SK-N-SH (cell line): Measurements from ENCODE around the gene PABPN1L. TPM values are rescaled to one million over a fixed set of nuclear protein-coding genes. Genes with fewer than 3 reads are reported as not detected.

ENCODE experiments used
- CTCF ChIA-PET: fragments of 300-600, 350-600 bp; formaldehyde crosslinking; extraction: SDS; loops from one replicate; lab custom pipeline; 2021; lab: Yijun Ruan, JAX
- POLR2A ChIA-PET: fragments of 350-600 bp; sonication (Branson Sonifier 250); formaldehyde crosslinking; extraction: SDS; loops from one replicate; lab custom pipeline; 2020; ENCODE audit warnings: antibody characterized with exemption, inconsistent platforms; lab: Yijun Ruan, JAX
- DNase-seq: peaks from one replicate; pipeline ENCODE4 v3.0.0; 2012
- H2AFZ ChIP-seq: fragments of 200-600 bp; sonication (generic); 2 replicates; pipeline ENCODE4 v1.8.1; 2016; ENCODE audit warnings: antibody characterized with exemption, mild to moderate bottlenecking, low read depth
- H3F3A ChIP-seq: fragments of 200-600 bp; sonication (generic); replicated peaks from 2 replicates; pipeline ENCODE3; 2016; ENCODE audit warnings: antibody characterized with exemption, mild to moderate bottlenecking; ENCODE audit not compliant: insufficient read depth
- H3K27ac ChIP-seq, 2 experiments: fragments of 200-500 bp in 1 of 2; fragments of 200-600 bp in 1 of 2; sonication (Bioruptor generic) in 1 of 2; sonication (generic), shearing (Covaris generic) in 1 of 2; 2 replicates each; pipeline versions ENCODE4 v1.5.1 to v1.6.1; 2014 to 2016; ENCODE audit warnings: low read depth in 2 of 2, inconsistent platforms in 1 of 2, low read length in 1 of 2, mild to moderate bottlenecking in 1 of 2, mixed read lengths in 1 of 2
- H3K27me3 ChIP-seq: fragments of 200-600 bp; sonication (generic), shearing (Covaris generic); 2 replicates; pipeline ENCODE4 v1.6.1; 2016; ENCODE audit warnings: mixed run types; ENCODE audit not compliant: insufficient read depth
- H3K36me3 ChIP-seq, 2 experiments: fragments of 200-500 bp in 1 of 2; fragments of 200-600 bp in 1 of 2; sonication (Bioruptor generic) in 1 of 2; sonication (generic) in 1 of 2; replicated peaks in 1 of 2; 2 replicates each; pipeline versions ENCODE3 to v1.5.1; 2014 to 2016; ENCODE audit warnings: low read length in 1 of 2, mild to moderate bottlenecking in 1 of 2; ENCODE audit not compliant: insufficient read depth in 2 of 2, control insufficient read depth in 1 of 2
- H3K4me1 ChIP-seq, 2 experiments: fragments of 200-500 bp in 1 of 2; fragments of 200-600 bp in 1 of 2; sonication (Bioruptor generic) in 1 of 2; sonication (generic), shearing (Covaris generic) in 1 of 2; 2 replicates each; pipeline versions ENCODE4 v1.5.1 to v1.6.1; 2014 to 2016; ENCODE audit warnings: low read depth in 1 of 2, low read length in 1 of 2, mixed run types in 1 of 2; ENCODE audit not compliant: insufficient read depth in 2 of 2, control insufficient read depth in 1 of 2
- H3K4me2 ChIP-seq: fragments of 200-600 bp; sonication (generic), shearing (Covaris generic); 2 replicates; pipeline ENCODE4 v1.6.1; 2017; ENCODE audit warnings: mixed run types
- H3K4me3 ChIP-seq, 2 experiments: fragments of 200-500 bp in 1 of 2; fragments of 200-600 bp in 1 of 2; sonication (Bioruptor generic) in 1 of 2; sonication (generic), shearing (Covaris generic) in 1 of 2; 2 replicates each; pipeline versions ENCODE4 v1.5.1 to v1.8.1; 2014 to 2016; ENCODE audit warnings: low read depth in 2 of 2, inconsistent platforms in 1 of 2, low read length in 1 of 2, mild to moderate bottlenecking in 1 of 2, mixed read lengths in 1 of 2, moderate library complexity in 1 of 2
- H3K79me2 ChIP-seq: fragments of 200-600 bp; sonication (generic); 2 replicates; pipeline ENCODE4 v1.8.1; 2017; ENCODE audit warnings: mild to moderate bottlenecking; ENCODE audit not compliant: insufficient read depth
- H3K9ac ChIP-seq: fragments of 200-600 bp; sonication (generic); 2 replicates; pipeline ENCODE4 v1.6.1; 2017; ENCODE audit warnings: mixed run types
- H3K9me2 ChIP-seq: fragments of 200-600 bp; sonication (generic); 2 replicates; pipeline ENCODE4 v1.6.1; 2017; ENCODE audit warnings: mixed run types
- H3K9me3 ChIP-seq: fragments of 200-600 bp; sonication (generic); 2 replicates; pipeline ENCODE4 v1.6.1; 2017; ENCODE audit warnings: mixed run types, mild to moderate bottlenecking, moderate library complexity
- H4K20me1 ChIP-seq: fragments of 200-600 bp; sonication (generic); 2 replicates; pipeline ENCODE4 v1.6.1; 2017; ENCODE audit warnings: mild to moderate bottlenecking, mixed run types; ENCODE audit not compliant: insufficient read depth
- EP300 ChIP-seq, 2 experiments: IDR thresholded peaks; 2 replicates each; pipeline versions ENCODE4 v1.4.0 to v1.6.1; 2012; ENCODE audit warnings: borderline replicate concordance in 1 of 2, low read depth in 1 of 2, low read length in 1 of 2
- EZH2phosphoT487 ChIP-seq: fragments of 200-600 bp; sonication (generic); IDR thresholded peaks from 2 replicates; pipeline ENCODE4 v1.6.1; 2017; ENCODE audit warnings: low read depth, mixed run types, mild to moderate bottlenecking, antibody characterized with exemption, moderate library complexity, borderline replicate concordance
- FOSL2 ChIP-seq: IDR thresholded peaks from 2 replicates; pipeline ENCODE4 v1.4.0; 2012; ENCODE audit warnings: low read depth, mild to moderate bottlenecking, moderate library complexity, borderline replicate concordance
- FOXM1 ChIP-seq: IDR thresholded peaks from 2 replicates; pipeline ENCODE4 v1.4.0; 2012; ENCODE audit warnings: low read depth, mild to moderate bottlenecking
- GABPA ChIP-seq: IDR thresholded peaks from 2 replicates; pipeline ENCODE4 v1.4.0; 2012; ENCODE audit warnings: low read depth, mild to moderate bottlenecking
- GATA2 ChIP-seq: sonication (generic); formaldehyde crosslinking; IDR thresholded peaks from 2 replicates; pipeline ENCODE4 v1.5.0; 2020; ENCODE audit warnings: mild to moderate bottlenecking, missing genetic modification reagents
- IRF3 ChIP-seq: fragments of 150-350 bp; IDR thresholded peaks from 2 replicates; pipeline ENCODE4 v1.6.1; 2016; ENCODE audit warnings: mild to moderate bottlenecking, low read depth, low read length
- JUND ChIP-seq: IDR thresholded peaks from 2 replicates; pipeline ENCODE4 v1.4.0; 2012
- MXI1 ChIP-seq: IDR thresholded peaks from 2 replicates; pipeline ENCODE4 v1.6.1; 2012; ENCODE audit warnings: mild to moderate bottlenecking, low read depth, low read length, improper control_type of control experiment
- NFIC ChIP-seq: IDR thresholded peaks from 2 replicates; pipeline ENCODE4 v1.4.0; 2012; ENCODE audit warnings: borderline replicate concordance
- RAD21 ChIP-seq: IDR thresholded peaks from 2 replicates; pipeline ENCODE4 v1.6.1; 2012; ENCODE audit warnings: mild to moderate bottlenecking, low read length
- RCOR1 ChIP-seq: fragments of 150-350 bp; IDR thresholded peaks from 2 replicates; pipeline ENCODE4 v1.6.1; 2017; ENCODE audit warnings: antibody characterized with exemption, low read length
- REST ChIP-seq: IDR thresholded peaks from 2 replicates; pipeline ENCODE4 v1.6.1; 2012; ENCODE audit warnings: mild to moderate bottlenecking, low read depth, low read length, moderate library complexity
- SIN3A ChIP-seq: IDR thresholded peaks from 2 replicates; pipeline ENCODE4 v1.6.1; 2012; ENCODE audit warnings: low read depth, mild to moderate bottlenecking, low read length, moderate library complexity, borderline replicate concordance
- SMC3 ChIP-seq: IDR thresholded peaks from 2 replicates; pipeline ENCODE4 v1.6.1; 2012; ENCODE audit warnings: low read depth, low read length, improper control_type of control experiment
- TAF1 ChIP-seq: IDR thresholded peaks from 2 replicates; pipeline ENCODE4 v1.6.1; 2012; ENCODE audit warnings: low read depth, mild to moderate bottlenecking, low read length, moderate library complexity, borderline replicate concordance
- TEAD4 ChIP-seq: IDR thresholded peaks from 2 replicates; pipeline ENCODE4 v1.4.0; 2012; ENCODE audit warnings: mild to moderate bottlenecking, borderline replicate concordance; ENCODE audit not compliant: insufficient read depth
- WGBS: methylation state at CpG from one replicate; pipeline ENCODE4 v1.1.6; 2017; ENCODE audit warnings: low lambda C conversion rate; 5-methylcytosine and 5-hydroxymethylcytosine counted together
- polyA plus RNA-seq, 3 experiments: library from polyadenylated mRNA; depleted of rRNA; stranded (reverse); fragments of >200 nt; gene quantifications; 2 replicates each; pipeline ENCODE4 v1.2.3, GENCODE V29; 2012
- TF ChIP-seq, protein P1 (sequence below): fragments of 150-350 bp; IDR thresholded peaks from 2 replicates; pipeline ENCODE4 v1.6.1; 2017; ENCODE audit warnings: antibody characterized with exemption, low read length, low read depth, borderline replicate concordance
- TF ChIP-seq, protein P2 (sequence below): IDR thresholded peaks from 2 replicates; pipeline ENCODE4 v1.4.0; 2012; ENCODE audit warnings: low read depth, borderline replicate concordance
- TF ChIP-seq, protein P3 (sequence below): IDR thresholded peaks from 2 replicates; pipeline ENCODE4; 2012

PABPN1L gene
- polyA plus RNA-seq, 1 of the 3 experiments (the other 2 are of a cell fraction), result not detected

- Histone ChIP-seq H3K9me3 (no peaks in the 10 kb centered on the region), H3K27me3 (no peaks in the 10 kb centered on the region), H4K20me1 (0 out of 2 replicates have a peak, but pooled peaks cover 7% of the 10 kb centered on the region), H3F3A (peaks cover 12% of the 10 kb centered on the region), H3K4me1 (peaks cover 0 to 7% of the 10 kb centered on the region in 2 experiments; a peak in 1 of 4 replicates), H3K79me2 (peaks cover 11% of the 10 kb centered on the region), H3K9ac (no peak overlapping the region), H2AFZ (no peak overlapping the region), H3K9me2 (no peaks in the 10 kb centered on the region), H3K27ac (no peak overlapping the region), H3K4me2 (no peak overlapping the region), H3K36me3 (peaks cover 0 to 7% of the 10 kb centered on the region in 2 experiments), H3K4me3 (no peak overlapping the region)
- ChIA-PET CTCF (interaction anchor here (1.2 kb wide), 1 partner anchor 32 kb away, joined by 3 read pairs; no protein-coding TSS in a partner anchor), POLR2A (no interaction called here)
- no peak for DNase-seq
- WGBS, result 94% methylated on average over 8 of the region's 19 CpGs
- TF ChIP-seq EP300 (IDR thresholded peaks at IDR 0.05; ENCODE audit: borderline replicate concordance in 1 of 2, low read depth in 1 of 2, low read length in 1 of 2) (no peak), GABPA (no peak), IRF3 (no peak), TEAD4 (no peak), REST (no peak), SIN3A (no peak), RCOR1 (no peak), TAF1 (no peak), GATA2 (CRISPR knock-in tag) (no peak), RAD21 (no peak), SMC3 (no peak), MXI1 (no peak), EZH2phosphoT487 (no peak), NFIC (no peak), JUND (no peak), FOXM1 (no peak), FOSL2 (no peak)
- TF ChIP-seq, protein P1, sequence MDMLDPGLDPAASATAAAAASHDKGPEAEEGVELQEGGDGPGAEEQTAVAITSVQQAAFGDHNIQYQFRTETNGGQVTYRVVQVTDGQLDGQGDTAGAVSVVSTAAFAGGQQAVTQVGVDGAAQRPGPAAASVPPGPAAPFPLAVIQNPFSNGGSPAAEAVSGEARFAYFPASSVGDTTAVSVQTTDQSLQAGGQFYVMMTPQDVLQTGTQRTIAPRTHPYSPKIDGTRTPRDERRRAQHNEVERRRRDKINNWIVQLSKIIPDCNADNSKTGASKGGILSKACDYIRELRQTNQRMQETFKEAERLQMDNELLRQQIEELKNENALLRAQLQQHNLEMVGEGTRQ, result no peak
- TF ChIP-seq, protein P2, sequence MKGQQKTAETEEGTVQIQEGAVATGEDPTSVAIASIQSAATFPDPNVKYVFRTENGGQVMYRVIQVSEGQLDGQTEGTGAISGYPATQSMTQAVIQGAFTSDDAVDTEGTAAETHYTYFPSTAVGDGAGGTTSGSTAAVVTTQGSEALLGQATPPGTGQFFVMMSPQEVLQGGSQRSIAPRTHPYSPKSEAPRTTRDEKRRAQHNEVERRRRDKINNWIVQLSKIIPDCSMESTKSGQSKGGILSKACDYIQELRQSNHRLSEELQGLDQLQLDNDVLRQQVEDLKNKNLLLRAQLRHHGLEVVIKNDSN, result no peak
- TF ChIP-seq, protein P3, sequence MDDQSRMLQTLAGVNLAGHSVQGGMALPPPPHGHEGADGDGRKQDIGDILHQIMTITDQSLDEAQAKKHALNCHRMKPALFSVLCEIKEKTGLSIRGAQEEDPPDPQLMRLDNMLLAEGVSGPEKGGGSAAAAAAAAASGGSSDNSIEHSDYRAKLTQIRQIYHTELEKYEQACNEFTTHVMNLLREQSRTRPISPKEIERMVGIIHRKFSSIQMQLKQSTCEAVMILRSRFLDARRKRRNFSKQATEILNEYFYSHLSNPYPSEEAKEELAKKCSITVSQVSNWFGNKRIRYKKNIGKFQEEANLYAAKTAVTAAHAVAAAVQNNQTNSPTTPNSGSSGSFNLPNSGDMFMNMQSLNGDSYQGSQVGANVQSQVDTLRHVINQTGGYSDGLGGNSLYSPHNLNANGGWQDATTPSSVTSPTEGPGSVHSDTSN, result no peak
Observed at GRCh38 chr16:88851616-88852015, 14.8 kb downstream of the PABPN1L start.
